ENCODE results near the gene SMC6. TPM values are rescaled to one million over a fixed set of nuclear protein-coding genes. Genes with fewer than 3 reads are reported as not detected.

Gene SMC6
- total RNA-seq, 1 donor from 2014 or later = 34.9 TPM

DNA sequence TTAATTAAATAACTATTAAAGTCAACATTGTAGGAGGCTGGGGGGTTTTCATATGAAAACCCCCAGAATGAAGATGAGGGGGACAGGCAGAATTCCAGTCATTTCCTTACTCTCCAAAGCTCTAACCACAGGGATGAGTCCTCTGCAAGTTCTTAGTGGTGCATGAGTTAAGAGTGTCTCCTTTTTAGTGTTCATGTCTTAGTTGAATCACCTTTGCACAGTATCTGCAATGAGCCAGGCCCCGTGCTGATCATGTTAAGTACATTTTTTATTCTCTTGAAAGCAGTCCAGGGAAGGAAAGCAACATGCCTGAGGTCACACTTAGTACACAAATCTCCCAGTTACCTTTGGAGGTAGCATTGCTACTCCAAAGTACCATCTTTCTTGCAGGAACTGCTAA lies 36.9 kb upstream of the SMC6 start:
- H3K27ac Mint-ChIP-seq = no peak overlapping the region
- peaks cover 34% of the 10 kb centered on the region for H3K27me3 Mint-ChIP-seq
- H3K4me1 Mint-ChIP-seq = peaks cover 12% of the 10 kb centered on the region
- H3K4me3 Mint-ChIP-seq = no peak overlapping the region
- DNase-seq = no peak
- no peaks in the 10 kb centered on the region for H3K9me3 Mint-ChIP-seq
- no peaks in the 10 kb centered on the region for H3K36me3 Mint-ChIP-seq (ENCODE audit: low read depth)
- intact Hi-C loops (cut with micrococcal nuclease) = no loop called here

DNA sequence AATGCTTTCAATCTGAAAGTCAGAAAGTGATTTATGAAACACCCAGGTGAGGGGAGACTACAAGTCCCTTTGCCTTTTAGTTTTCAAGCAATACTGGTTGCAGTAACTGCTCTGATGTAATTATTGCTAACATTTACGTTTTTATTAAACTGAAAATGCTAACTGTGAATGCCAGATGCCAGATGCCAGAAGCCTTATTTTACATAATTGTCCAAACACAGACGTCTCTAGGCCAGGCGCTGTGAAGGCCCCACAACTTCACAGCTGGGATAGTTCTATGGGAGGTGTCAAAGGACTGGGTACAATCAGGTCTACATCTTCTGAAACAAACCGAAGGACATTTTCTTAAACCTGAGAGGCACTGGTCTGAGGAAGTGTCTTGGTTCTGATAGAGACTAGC lies 35.2 kb upstream of the SMC6 start:
- no peak overlapping the region for H3K27ac Mint-ChIP-seq
- DNase-seq = no peak
- H3K36me3 Mint-ChIP-seq (ENCODE audit: low read depth) = peaks cover 6% of the 10 kb centered on the region
- no peaks in the 10 kb centered on the region for H3K9me3 Mint-ChIP-seq
- peaks cover 12% of the 10 kb centered on the region for H3K4me1 Mint-ChIP-seq
- peaks cover 27% of the 10 kb centered on the region for H3K27me3 Mint-ChIP-seq
- intact Hi-C loops (cut with micrococcal nuclease) = no loop called here
- no peak overlapping the region for H3K4me3 Mint-ChIP-seq

DNA sequence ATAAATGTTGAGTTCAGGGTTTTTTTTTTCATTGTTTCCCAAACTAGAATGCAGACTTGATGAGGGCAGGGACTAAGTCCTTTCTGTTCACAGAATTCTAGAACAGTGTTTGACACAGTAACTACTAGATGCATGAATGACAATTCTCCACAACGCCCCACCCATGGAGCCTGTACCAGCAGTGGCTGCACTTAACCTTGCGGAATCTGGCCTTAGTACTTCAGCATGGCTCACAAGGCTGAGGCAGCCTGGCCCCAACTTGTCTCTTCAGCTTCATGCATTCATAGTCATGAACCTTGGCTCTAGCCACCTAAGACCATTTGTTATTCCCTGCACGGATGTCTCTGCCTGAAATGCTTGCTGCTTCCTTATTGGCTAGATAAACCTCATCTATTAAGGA lies 33.1 kb upstream of the SMC6 start:
- Mint-ChIP-seq H3K9me3 (no peaks in the 10 kb centered on the region), H3K27ac (no peak overlapping the region), H3K27me3 (peaks cover 14% of the 10 kb centered on the region), H3K36me3 (ENCODE audit: low read depth) (peaks cover 17% of the 10 kb centered on the region), H3K4me1 (peaks cover 3% of the 10 kb centered on the region), H3K4me3 (no peak overlapping the region)
- DNase-seq = no peak
- intact Hi-C loops (cut with micrococcal nuclease) = no loop called here

DNA sequence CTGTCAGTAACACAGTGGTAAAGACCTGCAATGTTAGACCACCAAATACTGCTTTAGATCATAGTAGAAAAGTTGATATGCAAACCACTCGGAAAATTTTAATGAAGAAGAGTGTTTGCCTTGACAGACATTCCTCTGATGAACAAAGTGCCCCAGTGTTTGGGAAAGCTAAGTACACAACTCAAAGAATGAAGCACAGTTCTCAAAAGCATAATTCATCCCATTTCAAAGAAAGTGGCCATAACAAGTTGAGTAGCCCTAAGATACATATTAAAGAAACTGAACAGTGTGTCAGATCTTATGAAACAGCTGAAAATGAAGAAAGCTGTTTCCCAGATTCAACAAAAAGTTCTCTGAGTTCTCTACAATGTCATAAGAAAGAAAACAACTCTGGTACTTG lies 27.9 kb upstream of the SMC6 start:
- DNase-seq = no peak
- Mint-ChIP-seq H3K36me3 (ENCODE audit: low read depth) (peaks cover 40% of the 10 kb centered on the region), H3K4me3 (no peak overlapping the region), H3K27ac (no peak overlapping the region), H3K4me1 (no peaks in the 10 kb centered on the region), H3K27me3 (no peaks in the 10 kb centered on the region), H3K9me3 (no peaks in the 10 kb centered on the region)
- intact Hi-C loops (cut with micrococcal nuclease) = no loop called here

DNA sequence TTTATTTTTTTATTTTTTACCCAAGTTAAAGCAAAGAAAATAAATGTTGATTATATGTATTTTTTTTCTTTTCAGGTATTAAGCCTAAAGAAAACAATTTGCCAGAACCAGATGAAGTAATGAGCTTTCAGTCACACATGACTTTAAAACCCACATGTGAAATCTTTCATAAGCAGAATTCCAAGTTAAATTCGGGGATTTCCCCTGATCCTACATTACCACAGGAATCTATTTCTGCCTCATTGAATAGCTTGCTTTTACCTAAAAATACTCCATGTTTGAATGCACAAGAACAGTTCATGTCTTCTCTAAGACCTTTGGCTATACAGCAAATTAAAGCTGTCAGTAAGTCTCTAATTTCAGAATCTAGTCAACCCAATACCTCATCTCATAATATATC lies 26.9 kb upstream of the SMC6 start:
- Mint-ChIP-seq H3K9me3 (no peaks in the 10 kb centered on the region), H3K4me1 (no peaks in the 10 kb centered on the region), H3K27ac (no peak overlapping the region), H3K4me3 (no peak overlapping the region), H3K27me3 (no peaks in the 10 kb centered on the region), H3K36me3 (ENCODE audit: low read depth) (peaks cover 44% of the 10 kb centered on the region)
- DNase-seq = no peak
- intact Hi-C loops (cut with micrococcal nuclease) = no loop called here

DNA sequence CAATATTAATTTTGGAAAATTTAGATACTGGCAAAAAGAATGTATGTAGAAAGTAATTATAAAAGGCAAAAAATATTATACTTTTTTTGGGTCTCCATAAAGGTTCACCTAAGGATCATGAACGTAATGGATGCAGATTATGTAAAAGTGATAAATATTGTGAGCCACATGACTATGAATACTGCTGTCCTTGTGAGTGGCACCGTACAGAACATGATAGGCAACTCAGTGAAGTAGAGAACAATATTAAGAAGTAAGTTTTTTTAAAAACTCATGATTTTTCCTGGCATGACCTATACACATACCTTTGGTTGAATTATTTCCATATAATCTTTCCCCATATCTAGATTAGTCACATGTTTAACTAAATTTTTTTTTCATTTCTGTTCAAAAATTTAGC lies 18.9 kb upstream of the SMC6 start:
- Mint-ChIP-seq H3K9me3 (no peaks in the 10 kb centered on the region), H3K27me3 (no peaks in the 10 kb centered on the region), H3K4me1 (no peaks in the 10 kb centered on the region), H3K27ac (no peak overlapping the region), H3K4me3 (no peak overlapping the region), H3K36me3 (ENCODE audit: low read depth) (peaks cover 20% of the 10 kb centered on the region)
- intact Hi-C loops (cut with micrococcal nuclease) = no loop called here
- no peak for DNase-seq

DNA sequence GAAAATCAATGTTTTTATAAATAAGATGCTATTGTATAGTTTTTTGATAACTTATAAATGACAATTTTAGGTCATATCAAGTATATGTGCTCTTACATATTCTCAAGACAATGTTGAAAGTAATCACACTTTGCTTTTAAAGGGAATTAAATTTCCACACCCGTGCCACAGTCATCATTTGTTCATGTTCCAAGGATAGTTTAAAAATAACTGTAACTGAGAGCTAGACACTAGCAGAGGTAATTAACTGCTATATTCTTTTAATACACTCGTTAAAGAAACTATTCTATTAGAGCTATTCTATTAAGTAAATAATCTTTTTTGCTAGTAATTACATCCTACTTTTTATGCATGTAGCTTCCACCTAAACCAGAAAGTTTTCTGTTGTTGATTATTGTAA lies 18.3 kb upstream of the SMC6 start:
- Mint-ChIP-seq H3K4me3 (no peak overlapping the region), H3K27me3 (no peaks in the 10 kb centered on the region), H3K27ac (no peak overlapping the region), H3K36me3 (ENCODE audit: low read depth) (peaks cover 22% of the 10 kb centered on the region), H3K4me1 (no peaks in the 10 kb centered on the region), H3K9me3 (no peaks in the 10 kb centered on the region)
- intact Hi-C loops (cut with micrococcal nuclease) = no loop called here
- DNase-seq = no peak

DNA sequence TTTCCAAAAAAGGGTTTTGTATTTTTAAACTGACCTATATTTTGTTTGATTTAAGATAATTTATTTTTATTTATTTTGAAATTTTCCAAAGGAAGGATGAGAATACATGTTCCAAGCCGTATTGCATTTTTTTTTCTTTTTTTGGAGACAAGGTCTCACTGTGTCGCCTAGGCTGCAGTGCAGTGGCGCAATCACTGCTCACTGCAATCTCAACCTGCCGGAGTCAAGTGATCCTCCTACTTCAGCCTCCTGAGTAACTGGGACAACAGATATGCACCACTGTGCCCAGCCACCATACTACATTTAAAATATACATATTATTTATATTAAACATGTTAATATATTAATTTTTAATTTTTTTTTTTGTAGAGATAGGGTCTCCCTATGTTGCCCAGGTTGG lies 15.3 kb upstream of the SMC6 start:
- Mint-ChIP-seq H3K4me3 (no peak overlapping the region), H3K27ac (no peak overlapping the region)

DNA sequence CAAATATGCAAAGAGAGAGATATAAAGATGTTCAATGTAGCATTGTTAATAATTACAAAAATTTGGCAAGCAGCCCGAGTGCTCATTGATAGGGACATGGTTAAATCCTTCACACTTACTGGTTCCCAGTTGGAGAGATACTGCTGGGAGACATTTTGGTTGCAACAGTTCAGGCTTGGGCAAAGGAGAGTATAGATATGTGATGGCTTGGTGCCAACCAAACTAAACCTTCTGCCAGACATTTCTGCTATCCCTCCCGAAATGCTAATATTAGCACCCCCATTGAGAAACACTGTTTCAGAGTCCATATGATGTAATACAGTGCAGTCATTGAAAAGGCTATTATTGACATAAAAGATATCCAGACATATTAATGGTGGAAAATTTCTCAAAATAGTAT lies 11.8 kb upstream of the SMC6 start:
- intact Hi-C loops (cut with micrococcal nuclease) = no loop called here
- Mint-ChIP-seq H3K27me3 (no peaks in the 10 kb centered on the region), H3K4me3 (no peak overlapping the region), H3K9me3 (no peaks in the 10 kb centered on the region), H3K27ac (no peak overlapping the region), H3K4me1 (no peaks in the 10 kb centered on the region), H3K36me3 (ENCODE audit: low read depth) (peaks cover 26% of the 10 kb centered on the region)
- DNase-seq = no peak

More for the DNA sequence above, 15.3 kb upstream of the SMC6 start:
- DNase-seq = no peak
- no peaks in the 10 kb centered on the region for H3K4me1 Mint-ChIP-seq
- no peaks in the 10 kb centered on the region for H3K9me3 Mint-ChIP-seq
- no peaks in the 10 kb centered on the region for H3K27me3 Mint-ChIP-seq
- intact Hi-C loops (cut with micrococcal nuclease) = no loop called here
- H3K36me3 Mint-ChIP-seq (ENCODE audit: low read depth) = peaks cover 19% of the 10 kb centered on the region

DNA sequence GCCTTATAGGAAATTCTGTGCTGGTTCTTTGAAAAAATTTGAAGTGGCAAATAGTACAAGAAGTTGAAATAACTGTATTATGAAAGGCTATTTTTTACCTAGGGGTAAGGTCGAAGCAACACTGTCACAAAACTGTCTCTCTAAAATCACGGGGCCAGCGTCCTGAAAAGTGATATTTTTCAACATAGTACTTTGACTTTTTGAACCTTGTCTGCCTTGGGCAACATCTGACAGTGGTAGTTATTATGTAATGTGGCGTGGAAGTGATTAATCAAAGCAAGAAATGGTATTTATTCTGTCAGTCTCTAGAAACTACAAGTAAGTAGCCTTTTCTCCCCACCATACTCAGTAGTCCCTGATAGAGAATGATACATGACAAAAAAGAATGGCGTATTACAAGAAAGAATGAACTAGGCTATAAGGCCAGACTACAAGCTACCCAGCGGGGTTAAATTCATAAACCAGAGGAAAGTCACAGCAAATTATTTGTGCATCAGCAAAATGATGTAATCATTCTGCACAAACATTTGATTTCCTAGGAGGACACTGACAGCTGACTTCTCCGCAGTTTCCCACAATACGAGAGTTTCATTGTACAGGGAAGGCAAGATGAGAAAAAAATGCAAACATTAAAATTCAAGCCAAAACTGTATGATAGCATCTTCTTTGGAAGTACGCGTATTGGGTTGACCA lies 10.2 kb upstream of the SMC6 start:
- intact Hi-C loops (cut with micrococcal nuclease) = no loop called here
- H3K27me3 Mint-ChIP-seq = no peaks in the 10 kb centered on the region
- H3K9me3 Mint-ChIP-seq = no peaks in the 10 kb centered on the region
- H3K36me3 Mint-ChIP-seq (ENCODE audit: low read depth) = peaks cover 26% of the 10 kb centered on the region
- no peak for DNase-seq
- H3K4me1 Mint-ChIP-seq = peaks cover 5% of the 10 kb centered on the region
- no peak overlapping the region for H3K27ac Mint-ChIP-seq
- H3K4me3 Mint-ChIP-seq = no peak overlapping the region

DNA sequence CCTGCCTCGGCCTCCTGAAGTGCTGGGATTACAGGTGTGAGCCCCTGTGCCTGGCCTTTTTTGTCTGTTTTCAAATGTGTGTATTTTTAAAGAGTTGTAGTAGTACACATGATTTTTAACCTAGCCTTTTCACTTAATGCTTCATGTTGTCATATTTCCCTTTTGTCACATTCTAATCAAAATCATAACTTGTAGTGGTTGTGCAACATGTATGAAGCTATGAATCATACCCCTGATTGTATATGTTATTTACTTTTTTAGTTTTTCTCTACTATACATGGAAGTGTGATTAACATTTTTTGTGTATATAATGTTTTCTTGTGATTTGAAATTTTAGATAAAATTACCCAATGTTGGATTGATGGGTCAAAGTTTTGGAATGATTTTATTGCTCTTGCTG lies 8.8 kb upstream of the SMC6 start:
- Mint-ChIP-seq H3K27ac (no peak overlapping the region), H3K27me3 (no peaks in the 10 kb centered on the region), H3K4me1 (peaks cover 5% of the 10 kb centered on the region), H3K4me3 (no peak overlapping the region), H3K36me3 (ENCODE audit: low read depth) (peaks cover 20% of the 10 kb centered on the region), H3K9me3 (no peaks in the 10 kb centered on the region)
- no peak for DNase-seq
- intact Hi-C loops (cut with micrococcal nuclease) = no loop called here

DNA sequence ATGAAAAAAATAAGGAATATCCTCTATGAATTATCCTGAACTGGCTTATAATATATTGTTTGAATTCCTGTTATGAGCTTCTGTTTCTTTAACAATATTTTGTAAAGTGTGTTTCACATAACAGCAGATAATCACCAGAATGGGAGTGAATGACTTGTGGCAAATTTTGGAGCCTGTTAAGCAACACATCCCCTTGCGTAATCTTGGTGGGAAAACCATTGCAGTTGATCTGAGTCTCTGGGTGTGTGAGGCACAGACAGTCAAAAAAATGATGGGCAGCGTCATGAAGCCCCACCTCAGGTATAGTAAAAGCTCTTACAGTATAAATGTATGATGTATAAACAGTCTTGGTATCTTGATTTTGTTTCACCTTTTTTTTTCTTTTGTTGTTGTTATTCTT lies 6.2 kb upstream of the SMC6 start:
- no peak overlapping the region for H3K4me3 Mint-ChIP-seq
- H3K36me3 Mint-ChIP-seq (ENCODE audit: low read depth) = peaks cover 15% of the 10 kb centered on the region
- peaks cover 16% of the 10 kb centered on the region for H3K4me1 Mint-ChIP-seq
- no peaks in the 10 kb centered on the region for H3K9me3 Mint-ChIP-seq
- intact Hi-C loops (cut with micrococcal nuclease) = no loop called here
- no peak for DNase-seq
- H3K27ac Mint-ChIP-seq = no peak overlapping the region
- no peaks in the 10 kb centered on the region for H3K27me3 Mint-ChIP-seq

DNA sequence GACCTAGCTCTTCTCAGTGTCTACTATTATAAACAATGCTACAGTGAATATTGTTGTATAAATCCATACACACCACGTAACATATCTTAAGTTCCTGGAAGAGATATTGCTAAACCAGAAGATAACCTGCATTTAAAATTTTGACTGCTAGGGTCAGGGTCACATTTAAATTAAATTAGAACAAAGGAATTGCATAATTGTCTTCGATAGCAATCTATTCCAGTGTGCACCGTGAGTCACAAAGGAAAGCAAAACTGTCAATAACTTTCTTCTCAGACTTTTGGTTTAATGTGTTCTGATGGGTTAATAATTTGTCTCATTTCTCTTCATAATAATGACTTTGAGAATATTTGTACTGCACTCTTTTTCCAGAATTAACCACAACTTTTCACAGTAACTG lies 4.5 kb upstream of the SMC6 start:
- no peak overlapping the region for H3K4me3 Mint-ChIP-seq
- no peaks in the 10 kb centered on the region for H3K9me3 Mint-ChIP-seq
- peaks cover 18% of the 10 kb centered on the region for H3K4me1 Mint-ChIP-seq
- DNase-seq = no peak
- intact Hi-C loops (cut with micrococcal nuclease) = no loop called here
- no peak overlapping the region for H3K27ac Mint-ChIP-seq
- H3K27me3 Mint-ChIP-seq = no peaks in the 10 kb centered on the region
- peaks cover 10% of the 10 kb centered on the region for H3K36me3 Mint-ChIP-seq (ENCODE audit: low read depth)

DNA sequence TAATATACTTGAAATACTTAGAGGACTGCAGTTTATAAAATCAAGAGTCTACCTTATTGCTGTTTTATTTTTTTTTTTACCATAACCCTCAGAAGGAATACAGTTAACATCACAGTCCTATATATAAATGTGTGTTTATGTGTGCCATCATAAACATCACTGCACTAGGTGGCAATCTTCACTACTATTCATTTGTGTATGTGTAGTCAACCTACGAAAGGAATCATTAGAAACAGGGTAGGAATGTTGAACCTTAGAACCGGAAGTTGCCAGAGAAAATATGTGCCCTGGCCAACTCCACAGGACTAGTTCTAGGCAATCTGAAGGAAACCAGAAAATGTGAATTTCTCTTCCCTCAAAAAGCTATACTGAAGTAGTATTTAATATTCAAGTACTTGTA lies 3.7 kb upstream of the SMC6 start:
- peaks cover 26% of the 10 kb centered on the region for H3K4me1 Mint-ChIP-seq

DNA sequence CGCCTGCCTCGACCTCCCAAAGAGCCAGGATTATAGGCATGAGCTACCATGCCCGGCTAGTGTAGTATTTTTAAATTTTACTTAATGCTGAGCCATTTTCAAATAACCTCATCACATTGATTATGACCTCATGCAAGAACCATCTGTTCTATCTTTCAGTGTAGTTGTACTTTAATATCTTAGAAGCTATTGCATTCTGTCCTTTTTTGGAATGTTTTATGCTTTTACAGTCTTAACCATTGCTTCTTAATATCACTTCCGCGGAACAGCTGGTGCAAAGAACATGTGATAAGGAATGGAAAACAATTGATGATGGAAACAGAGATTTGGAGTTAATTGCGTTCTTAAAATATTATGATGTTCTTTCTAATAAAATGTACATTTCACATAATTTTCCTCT lies 3.1 kb upstream of the SMC6 start:
- Mint-ChIP-seq H3K27me3 (no peaks in the 10 kb centered on the region), H3K9me3 (no peaks in the 10 kb centered on the region), H3K4me1 (peaks cover 32% of the 10 kb centered on the region), H3K27ac (no peak overlapping the region), H3K36me3 (ENCODE audit: low read depth) (peaks cover 7% of the 10 kb centered on the region), H3K4me3 (no peak overlapping the region)
- no peak for DNase-seq
- intact Hi-C loops (cut with micrococcal nuclease) = no loop called here

More for the DNA sequence above, 3.7 kb upstream of the SMC6 start:
- Mint-ChIP-seq H3K27ac (no peak overlapping the region), H3K4me3 (no peak overlapping the region), H3K27me3 (no peaks in the 10 kb centered on the region), H3K36me3 (ENCODE audit: low read depth) (peaks cover 8% of the 10 kb centered on the region), H3K9me3 (no peaks in the 10 kb centered on the region)
- intact Hi-C loops (cut with micrococcal nuclease) = no loop called here
- no peak for DNase-seq

All from activated CD4-positive, alpha-beta T cell treated with anti-CD3 and anti-CD28 coated beads, Interleukin-2, amount 10 ng/mL, durations not matched to agents 24 days and 14 days (primary cell).